Measurements from ENCODE around the gene SYT9.

- TF ChIP-seq CTCF (conservative IDR thresholded peaks at IDR 0.05) (no peak), EZH2 (IDR thresholded peaks at IDR 0.05; ENCODE audit: low read depth) (no peak)
Measured at GRCh38 chr11:7515447-7515886, 263.8 kb downstream of the SYT9 start.
